22Rv1 (cell line): ENCODE results near the gene AOPEP.

ENCODE experiments used
- CTCF ChIP-seq: fragments of 450-650 bp; IDR thresholded peaks from 2 replicates; pipeline ENCODE4 v1.5.1; 2017; ENCODE audit warnings: mild to moderate bottlenecking
- ZFX ChIP-seq: fragments of 450-650 bp; IDR thresholded peaks from 2 replicates; pipeline ENCODE4 v1.6.1; 2017; ENCODE audit warnings: antibody characterized with exemption, borderline replicate concordance

- TF ChIP-seq CTCF (no peak), ZFX (no peak)
Observed at GRCh38 chr9:94827584-94828304, 101.2 kb downstream of the AOPEP start.
